Thyroid gland (tissue), 4 donors: ENCODE results near the gene SH2D1B. TPM values are rescaled to one million over a fixed set of nuclear protein-coding genes. Genes with fewer than 3 reads are reported as not detected.

ENCODE experiments used
- DNase-seq, 2 donors: peaks; one replicate each; pipeline ENCODE4 v3.0.0-alpha.2; 2019
- H3K27ac ChIP-seq, 3 donors: fragments of 200-600 bp; sonication (generic); 1 replicate in 2 of 3; 2 replicates in 1 of 3; pipeline ENCODE4 v1.5.1; 2016 to 2019; ENCODE audit warnings: mild to moderate bottlenecking in 1 of 3, moderate library complexity in 1 of 3
- H3K27me3 ChIP-seq: fragments of 200-600 bp; sonication (generic); one replicate; pipeline ENCODE4 v1.5.1; 2019
- H3K36me3 ChIP-seq, 2 donors: fragments of 200-600 bp; sonication (generic); one replicate each; pipeline ENCODE4 v1.5.1; 2016 to 2019
- H3K4me1 ChIP-seq, 2 donors: fragments of 200-600 bp; sonication (generic); one replicate each; pipeline ENCODE4 v1.5.1; 2017 to 2019
- H3K4me3 ChIP-seq, 3 donors: fragments of 200-600 bp; sonication (generic); replicated peaks in 1 of 3; 1 replicate in 2 of 3; 2 replicates in 1 of 3; pipeline ENCODE4 v1.5.1; 2016; ENCODE audit warnings: mild to moderate bottlenecking in 1 of 3
- H3K9me3 ChIP-seq: fragments of 200-600 bp; sonication (generic); one replicate; pipeline ENCODE4 v1.5.1; 2017
- POLR2A ChIP-seq, 2 donors: fragments of 450-650 bp; IDR thresholded peaks; one replicate each; pipeline ENCODE4 v1.6.1; 2017; ENCODE audit warnings: antibody characterized with exemption in 2 of 2, mild to moderate bottlenecking in 2 of 2, moderate library complexity in 1 of 2
- WGBS, 2 donors: methylation state at CpG; one replicate each; pipeline ENCODE4 v1.1.5; 2017; 5-methylcytosine and 5-hydroxymethylcytosine counted together
- intact Hi-C: fragments of 100-400 bp; cut with DNase I; formaldehyde crosslinking; loops from one replicate; pipeline ENCODE4 v1.15.1; 2023
- total RNA-seq, 4 donors: library from RNA; depleted of rRNA; stranded (reverse); fragments of >200 nt; gene quantifications; one replicate each; pipeline ENCODE4 v1.2.3, GENCODE V29; 2016
- TF ChIP-seq, protein P1 (sequence below), 6 experiments: fragments of 200-600 bp in 3 of 6; fragments of 450-650 bp in 3 of 6; sonication (generic) in 3 of 6; IDR thresholded peaks; one replicate each; pipeline ENCODE4 v1.5.1; 2016 to 2019; ENCODE audit warnings: antibody characterized with exemption in 6 of 6, mild to moderate bottlenecking in 2 of 6, inconsistent platforms in 1 of 6, moderate library complexity in 1 of 6

SH2D1B gene
- total RNA-seq, 4 donors from 2014 or later: not detected

DNA sequence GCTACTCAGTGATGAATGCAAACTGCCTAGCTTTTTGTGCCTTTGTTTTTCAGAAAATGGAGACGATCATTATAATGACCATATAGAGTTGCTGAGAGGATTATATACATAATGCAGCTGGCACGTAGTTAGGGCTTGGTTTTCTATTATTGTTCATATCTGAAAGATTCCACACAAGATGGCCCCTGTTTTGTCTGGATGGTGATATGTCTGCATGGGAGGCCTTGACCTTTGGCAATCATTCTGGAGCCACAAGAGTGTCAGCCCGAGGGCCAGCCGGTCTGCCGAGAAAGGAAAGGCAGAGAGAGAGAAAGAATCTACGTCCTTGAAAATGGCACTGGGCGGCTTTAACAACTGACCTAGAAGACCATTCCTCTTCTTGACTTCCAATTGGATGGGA, 5.7 kb upstream of the SH2D1B start:
- TF ChIP-seq, protein P1, sequence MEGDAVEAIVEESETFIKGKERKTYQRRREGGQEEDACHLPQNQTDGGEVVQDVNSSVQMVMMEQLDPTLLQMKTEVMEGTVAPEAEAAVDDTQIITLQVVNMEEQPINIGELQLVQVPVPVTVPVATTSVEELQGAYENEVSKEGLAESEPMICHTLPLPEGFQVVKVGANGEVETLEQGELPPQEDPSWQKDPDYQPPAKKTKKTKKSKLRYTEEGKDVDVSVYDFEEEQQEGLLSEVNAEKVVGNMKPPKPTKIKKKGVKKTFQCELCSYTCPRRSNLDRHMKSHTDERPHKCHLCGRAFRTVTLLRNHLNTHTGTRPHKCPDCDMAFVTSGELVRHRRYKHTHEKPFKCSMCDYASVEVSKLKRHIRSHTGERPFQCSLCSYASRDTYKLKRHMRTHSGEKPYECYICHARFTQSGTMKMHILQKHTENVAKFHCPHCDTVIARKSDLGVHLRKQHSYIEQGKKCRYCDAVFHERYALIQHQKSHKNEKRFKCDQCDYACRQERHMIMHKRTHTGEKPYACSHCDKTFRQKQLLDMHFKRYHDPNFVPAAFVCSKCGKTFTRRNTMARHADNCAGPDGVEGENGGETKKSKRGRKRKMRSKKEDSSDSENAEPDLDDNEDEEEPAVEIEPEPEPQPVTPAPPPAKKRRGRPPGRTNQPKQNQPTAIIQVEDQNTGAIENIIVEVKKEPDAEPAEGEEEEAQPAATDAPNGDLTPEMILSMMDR (IDR thresholded peaks at IDR 0.05): no peak
- TF ChIP-seq POLR2A (IDR thresholded peaks at IDR 0.05): no peak
- no peak overlapping the region for H3K27ac ChIP-seq
- no peaks in the 10 kb centered on the region for H3K9me3 ChIP-seq
- no peaks in the 10 kb centered on the region for H3K27me3 ChIP-seq
- no peak overlapping the region for H3K4me3 ChIP-seq
- 93 to 95% methylated on average over 7 of the region's 7 CpGs for WGBS, 2 donors
- intact Hi-C loops: no loop called here
- H3K4me1 ChIP-seq: no peaks in the 10 kb centered on the region
- no peak for DNase-seq
- H3K36me3 ChIP-seq: no peaks in the 10 kb centered on the region

DNA sequence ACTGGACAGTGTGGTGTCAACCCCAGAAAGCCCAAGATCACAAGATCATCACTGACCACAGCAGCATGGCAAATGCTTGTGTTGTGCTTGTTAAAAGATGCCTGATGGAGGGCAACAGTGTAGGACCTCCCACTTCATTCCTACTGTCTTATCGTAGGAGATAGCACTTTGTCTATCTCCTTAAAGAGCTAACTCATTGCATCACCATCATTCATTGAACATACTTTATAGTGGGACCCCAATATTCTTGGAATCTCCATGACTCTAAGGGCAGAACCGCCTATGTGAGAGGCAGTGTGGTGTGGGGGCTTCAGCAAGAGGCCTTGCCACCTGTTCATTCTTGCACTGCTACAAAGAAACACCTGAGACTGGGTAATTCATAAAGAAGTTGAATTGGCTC, 5.0 kb upstream of the SH2D1B start:
- H3K27ac ChIP-seq: no peak overlapping the region
- DNase-seq: no peak
- no peaks in the 10 kb centered on the region for H3K36me3 ChIP-seq
- 94 to 97% methylated on average over 2 of the region's 2 CpGs for WGBS, 2 donors
- intact Hi-C loops: no loop called here
- no peak for TF ChIP-seq POLR2A (IDR thresholded peaks at IDR 0.05)
- TF ChIP-seq, protein P1 (IDR thresholded peaks at IDR 0.05): no peak
- H3K4me1 ChIP-seq: no peaks in the 10 kb centered on the region
- no peaks in the 10 kb centered on the region for H3K27me3 ChIP-seq
- H3K4me3 ChIP-seq: no peak overlapping the region
- H3K9me3 ChIP-seq: no peaks in the 10 kb centered on the region

DNA sequence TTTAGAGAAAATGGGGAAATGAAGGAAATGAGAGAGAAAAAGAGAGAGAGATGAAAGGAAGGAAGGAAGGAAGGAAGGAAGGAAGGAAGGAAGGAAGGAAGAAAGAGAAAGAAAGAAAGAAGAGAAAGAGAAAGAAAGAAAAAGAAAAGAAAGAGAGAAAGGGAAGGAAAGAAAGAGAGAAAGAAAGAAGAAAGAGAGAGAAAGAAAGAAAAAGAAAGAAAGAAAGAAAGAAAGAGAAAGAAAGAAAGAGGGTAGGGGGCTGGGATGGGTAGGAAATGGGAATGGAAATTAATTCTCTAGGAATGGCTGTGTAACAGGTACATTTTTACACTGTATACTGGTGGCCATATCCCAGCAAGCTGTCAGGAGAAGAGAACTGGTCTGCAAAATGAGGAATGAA, 4.3 kb upstream of the SH2D1B start:
- no peak for DNase-seq
- H3K9me3 ChIP-seq: no peaks in the 10 kb centered on the region
- no peaks in the 10 kb centered on the region for H3K4me1 ChIP-seq
- no peaks in the 10 kb centered on the region for H3K27me3 ChIP-seq
- no peak for TF ChIP-seq POLR2A (IDR thresholded peaks at IDR 0.05)
- TF ChIP-seq, protein P1 (IDR thresholded peaks at IDR 0.05): no peak
- no peak overlapping the region for H3K27ac ChIP-seq
- H3K4me3 ChIP-seq: no peak overlapping the region
- intact Hi-C loops: no loop called here
- H3K36me3 ChIP-seq: no peaks in the 10 kb centered on the region

DNA sequence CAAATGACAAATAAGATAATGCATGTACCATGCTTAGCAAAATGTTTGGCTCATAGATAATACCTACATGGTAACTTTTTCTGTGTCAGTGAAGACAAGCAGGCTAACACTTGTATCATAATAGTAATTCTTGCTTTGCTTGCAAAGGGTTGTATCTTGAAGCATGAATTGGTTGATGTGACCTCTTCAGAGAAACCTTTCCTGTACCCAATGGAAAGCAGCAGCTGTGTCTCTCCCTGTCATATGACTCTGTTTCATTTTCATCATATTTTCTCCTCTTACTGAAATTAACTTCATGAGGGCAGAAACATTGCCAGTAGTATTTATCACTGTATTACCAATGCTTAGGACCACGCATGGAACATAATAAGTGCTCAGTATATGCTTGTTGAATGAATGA, 4.4 kb downstream of the SH2D1B start:
- DNase-seq: no peak
- no peak overlapping the region for H3K4me3 ChIP-seq
- no peaks in the 10 kb centered on the region for H3K27me3 ChIP-seq
- TF ChIP-seq, protein P1 (IDR thresholded peaks at IDR 0.05): no peak
- no peak for TF ChIP-seq POLR2A (IDR thresholded peaks at IDR 0.05)
- H3K27ac ChIP-seq: no peak overlapping the region
- no peaks in the 10 kb centered on the region for H3K36me3 ChIP-seq
- no peaks in the 10 kb centered on the region for H3K4me1 ChIP-seq
- WGBS, 2 donors: 90 to 97% methylated on average over 1 of the region's 1 CpG
- no peaks in the 10 kb centered on the region for H3K9me3 ChIP-seq
- intact Hi-C loops: no loop called here

DNA sequence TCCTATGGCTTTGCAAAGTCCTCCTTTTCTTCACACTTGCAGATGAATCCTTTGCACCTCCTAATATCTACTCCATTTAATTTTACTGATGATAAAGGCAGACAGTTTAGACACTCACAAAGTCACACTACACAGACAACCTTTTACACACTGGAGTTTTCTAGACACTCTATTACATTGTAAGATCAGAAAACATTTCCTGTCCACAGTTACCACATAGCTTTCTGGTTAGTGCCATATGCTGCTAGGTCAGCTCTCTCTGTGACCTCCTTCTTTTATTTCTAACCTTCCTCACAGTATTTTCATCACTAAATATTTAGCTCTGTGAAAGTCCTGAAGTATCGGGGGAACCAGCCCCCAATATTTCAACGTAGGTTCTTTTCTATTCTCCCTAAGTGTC, 5.1 kb downstream of the SH2D1B start:
- Histone ChIP-seq H3K36me3 (no peaks in the 10 kb centered on the region), H3K27ac (no peak overlapping the region), H3K4me1 (no peaks in the 10 kb centered on the region), H3K4me3 (no peak overlapping the region), H3K9me3 (no peaks in the 10 kb centered on the region), H3K27me3 (no peaks in the 10 kb centered on the region)
- no peak for DNase-seq
- WGBS, 2 donors: 85 to 94% methylated on average over 2 of the region's 2 CpGs
- TF ChIP-seq POLR2A (IDR thresholded peaks at IDR 0.05): no peak
- TF ChIP-seq, protein P1 (IDR thresholded peaks at IDR 0.05): no peak
- intact Hi-C loops: no loop called here
